SK-N-SH (cell line): ENCODE data around the gene SELENOK.

Experiments used
- CTCF ChIP-seq: fragments of 200-600 bp; sonication (generic); IDR thresholded peaks from 2 replicates; pipeline ENCODE4 v1.6.1; 2017; ENCODE audit warnings: antibody characterized with exemption, mild to moderate bottlenecking, moderate library complexity
- POLR2AphosphoS5 ChIP-seq: IDR thresholded peaks from 2 replicates; pipeline ENCODE4 v1.6.1; 2012; ENCODE audit warnings: low read depth, low read length
- USF1 ChIP-seq: IDR thresholded peaks from 2 replicates; pipeline ENCODE4 v1.4.0; 2012; ENCODE audit warnings: low read depth, borderline replicate concordance

- no peak for TF ChIP-seq POLR2AphosphoS5
- TF ChIP-seq USF1: no peak
- TF ChIP-seq CTCF: no peak
Measured at GRCh38 chr3:53883008-53883407, 8.7 kb downstream of the SELENOK start.
